Measurements from ENCODE around the gene IKZF2. TPM values are rescaled to one million over a fixed set of nuclear protein-coding genes. Genes with fewer than 3 reads are reported as not detected.

The IKZF2 gene
- total and polyA plus RNA-seq, 2 experiments from 2014 or later = 2.6 to 10.1 TPM

- H3K4me1 ChIP-seq (ENCODE audit: insufficient read depth) = peaks cover 38% of the 10 kb centered on the region
- no peaks in the 10 kb centered on the region for H3K27me3 ChIP-seq (ENCODE audit: insufficient read depth)
- peaks cover 16% of the 10 kb centered on the region; the same call in 2 of the 3 replicates for H3K9me3 Mint-ChIP-seq
- H3K36me3 Mint-ChIP-seq (ENCODE audit: low read depth) = peaks cover 15% of the 10 kb centered on the region; the same call in 2 of the 3 replicates
- DNase-seq (ENCODE audit: low spot score) (no peak), ATAC-seq (no peak)
- TF ChIP-seq CREB1 (CRISPR knock-in tag; IDR thresholded peaks at IDR 0.05; ENCODE audit: low read depth) (no peak), ZNF331 (CRISPR knock-in tag; IDR thresholded peaks at IDR 0.05; ENCODE audit: low read depth) (no peak), ETS1 (IDR thresholded peaks at IDR 0.05) (no peak), STAT1 (IDR thresholded peaks at IDR 0.05; ENCODE audit: unreplicated experiment) (no peak), NANOG (IDR thresholded peaks at IDR 0.05; ENCODE audit: borderline replicate concordance) (no peak), EZH2 (IDR thresholded peaks at IDR 0.05; ENCODE audit: low read depth, unreplicated experiment) (no peak)
- no peaks in the 10 kb centered on the region for H3K27me3 Mint-ChIP-seq (ENCODE audit: insufficient read depth, low read depth, poor library complexity)
- peak overlapping the region; percentile 91 for H3K27ac ChIP-seq (ENCODE audit: low read depth)
- no peaks in the 10 kb centered on the region for H3K79me2 ChIP-seq (replicated peaks; ENCODE audit: insufficient read depth)
- H3K4me1 Mint-ChIP-seq = peaks cover 60% of the 10 kb centered on the region
- H3K36me3 ChIP-seq (ENCODE audit: insufficient read depth) = no peaks in the 10 kb centered on the region
- H3K4me2 ChIP-seq = peak overlapping the region; percentile 16; the same call in 1 of the 2 replicates
- no peak overlapping the region for H3K4me3 Mint-ChIP-seq
- no peak overlapping the region for H2AFZ ChIP-seq
- H4K20me1 ChIP-seq (replicated peaks; ENCODE audit: insufficient read depth) = no peaks in the 10 kb centered on the region
- no peak overlapping the region for H3K27ac Mint-ChIP-seq
- H3K9me2 ChIP-seq (ENCODE audit: insufficient read depth) = no peaks in the 10 kb centered on the region
- H3K4me3 ChIP-seq = no peak overlapping the region
- no peaks in the 10 kb centered on the region for H3F3A ChIP-seq (replicated peaks; ENCODE audit: low read depth)
Measured at GRCh38 chr2:213187386-213187785, 36.0 kb upstream of the IKZF2 start.

GRCh38 chr2:213185147-213185822 lies 33.9 kb upstream of the IKZF2 start:
- peaks cover 52% of the 10 kb centered on the region for H3K4me1 ChIP-seq (ENCODE audit: insufficient read depth)
- no peaks in the 10 kb centered on the region for H3K9me2 ChIP-seq (ENCODE audit: insufficient read depth)
- no peaks in the 10 kb centered on the region for H3K36me3 ChIP-seq (ENCODE audit: insufficient read depth)
- H3K36me3 Mint-ChIP-seq (ENCODE audit: low read depth) = peaks cover 5% of the 10 kb centered on the region; the same call in 2 of the 3 replicates
- H3K27ac Mint-ChIP-seq = no peak overlapping the region; the same call in 1 of the 2 replicates
- no peaks in the 10 kb centered on the region for H3K27me3 ChIP-seq (ENCODE audit: insufficient read depth)
- peaks cover 68% of the 10 kb centered on the region for H3K4me1 Mint-ChIP-seq
- H3K79me2 ChIP-seq (replicated peaks; ENCODE audit: insufficient read depth) = no peaks in the 10 kb centered on the region
- H3K27ac ChIP-seq (ENCODE audit: low read depth) = no peak overlapping the region
- no peaks in the 10 kb centered on the region for H3K27me3 Mint-ChIP-seq (ENCODE audit: insufficient read depth, low read depth, poor library complexity)
- ATAC-seq (no peak), DNase-seq (ENCODE audit: low spot score) (no peak)
- H3K4me3 Mint-ChIP-seq = no peak overlapping the region
- no peak overlapping the region for H3K4me3 ChIP-seq
- no peak overlapping the region for H3K4me2 ChIP-seq
- no peaks in the 10 kb centered on the region for H3F3A ChIP-seq (replicated peaks; ENCODE audit: low read depth)
- H4K20me1 ChIP-seq (replicated peaks; ENCODE audit: insufficient read depth) = no peaks in the 10 kb centered on the region
- peaks cover 5% of the 10 kb centered on the region; the same call in 2 of the 3 replicates for H3K9me3 Mint-ChIP-seq
- H2AFZ ChIP-seq = no peak overlapping the region
- TF ChIP-seq CREB1 (CRISPR knock-in tag; IDR thresholded peaks at IDR 0.05; ENCODE audit: low read depth) (no peak), STAT1 (IDR thresholded peaks at IDR 0.05; ENCODE audit: unreplicated experiment) (no peak), EZH2 (IDR thresholded peaks at IDR 0.05; ENCODE audit: low read depth, unreplicated experiment) (no peak), ZNF331 (CRISPR knock-in tag; IDR thresholded peaks at IDR 0.05; ENCODE audit: low read depth) (no peak), ZNF462 (CRISPR knock-in tag; IDR thresholded peaks at IDR 0.05) (no peak), EZH2phosphoT487 (IDR thresholded peaks at IDR 0.05; ENCODE audit: unreplicated experiment) (no peak), ZNF114 (CRISPR knock-in tag; IDR thresholded peaks at IDR 0.05) (no peak), REST (IDR thresholded peaks at IDR 0.05; ENCODE audit: unreplicated experiment) (no peak)
